Neuron (in vitro differentiated cells): ENCODE measurements around the gene MRPL16.

Experiments used
- H2AFZ ChIP-seq: one replicate; pipeline ENCODE4 v1.6.1; 2013; ENCODE audit warnings: low read depth, mild to moderate bottlenecking, inconsistent platforms, low read length, moderate library complexity
- H3K27me3 ChIP-seq: one replicate; pipeline ENCODE4 v1.6.1; 2013; ENCODE audit warnings: low read length; ENCODE audit not compliant: insufficient read depth
- H3K36me3 ChIP-seq: one replicate; pipeline ENCODE4 v1.6.1; 2013; ENCODE audit warnings: low read length; ENCODE audit not compliant: insufficient read depth
- H3K4me1 ChIP-seq: one replicate; pipeline ENCODE4 v1.6.1; 2013; ENCODE audit warnings: low read length; ENCODE audit not compliant: insufficient read depth
- H3K4me3 ChIP-seq: 2 replicates; pipeline ENCODE4 v1.5.1; 2013; ENCODE audit warnings: mild to moderate bottlenecking, low read length, moderate library complexity
- H3K9me3 ChIP-seq: one replicate; pipeline ENCODE4 v1.6.1; 2013; ENCODE audit warnings: low read length

Gene MRPL16

GRCh38 chr11:59759900-59760299 lies 50.7 kb downstream of the MRPL16 start:
- H3K4me3 ChIP-seq: no peak overlapping the region
- H3K27me3 ChIP-seq: peaks cover 42% of the 10 kb centered on the region
- no peaks in the 10 kb centered on the region for H3K9me3 ChIP-seq
- peaks cover 7% of the 10 kb centered on the region for H3K4me1 ChIP-seq
- H3K36me3 ChIP-seq: no peaks in the 10 kb centered on the region
- no peak overlapping the region for H2AFZ ChIP-seq

GRCh38 chr11:59758401-59759037 lies 52.1 kb downstream of the MRPL16 start:
- Histone ChIP-seq H3K27me3 (peaks cover 48% of the 10 kb centered on the region), H3K9me3 (no peaks in the 10 kb centered on the region), H3K4me3 (no peak overlapping the region), H3K4me1 (peaks cover 14% of the 10 kb centered on the region), H3K36me3 (no peaks in the 10 kb centered on the region), H2AFZ (no peak overlapping the region)

GRCh38 chr11:59756845-59757244 lies 53.7 kb downstream of the MRPL16 start:
- Histone ChIP-seq H3K9me3 (no peaks in the 10 kb centered on the region), H3K36me3 (no peaks in the 10 kb centered on the region), H3K4me1 (peaks cover 14% of the 10 kb centered on the region), H3K4me3 (no peak overlapping the region), H2AFZ (no peak overlapping the region), H3K27me3 (peaks cover 40% of the 10 kb centered on the region)

GRCh38 chr11:59756558-59756840 lies 54.1 kb downstream of the MRPL16 start:
- no peaks in the 10 kb centered on the region for H3K36me3 ChIP-seq
- no peak overlapping the region for H3K4me3 ChIP-seq
- H2AFZ ChIP-seq: no peak overlapping the region
- peaks cover 40% of the 10 kb centered on the region for H3K27me3 ChIP-seq
- peaks cover 14% of the 10 kb centered on the region for H3K4me1 ChIP-seq
- no peaks in the 10 kb centered on the region for H3K9me3 ChIP-seq
